Activated CD8-positive, alpha-beta memory T cell treated with anti-CD3 and anti-CD28 coated beads, Interleukin-2, amount 10 ng/mL, durations not matched to agents 7 days and 5 days (primary cell): Measurements from ENCODE around the gene OSBP2. TPM values are rescaled to one million over a fixed set of nuclear protein-coding genes. Genes with fewer than 3 reads are reported as not detected.

Experiments
- ATAC-seq: fragments of 150-1000 bp; cut with Tn5 transposase; one replicate; pipeline ENCODE4 v1.10.0; 2021; ENCODE audit warnings: moderate library complexity
- CTCF ChIA-PET: fragments of 350-600 bp; sonication (Branson Sonifier 250); formaldehyde crosslinking; loops from one replicate; lab custom pipeline; 2021; ENCODE audit warnings: antibody characterized with exemption; lab: Charles Lee
- DNase-seq: peaks from one replicate; pipeline ENCODE4 v3.0.0-alpha.2; 2020
- H3K27ac Mint-ChIP-seq: one replicate; pipeline ENCODE4 v1.8.0; 2021; ENCODE audit warnings: mild to moderate bottlenecking, mixed read lengths
- H3K27me3 Mint-ChIP-seq: one replicate; pipeline ENCODE4 v1.8.0; 2021; ENCODE audit warnings: mixed read lengths
- H3K36me3 Mint-ChIP-seq: one replicate; pipeline ENCODE4 v1.8.0; 2021; ENCODE audit warnings: mild to moderate bottlenecking, mixed read lengths
- H3K4me1 Mint-ChIP-seq: one replicate; pipeline ENCODE4 v1.8.0; 2021; ENCODE audit warnings: mixed read lengths
- H3K4me3 Mint-ChIP-seq: one replicate; pipeline ENCODE4 v1.8.0; 2021; ENCODE audit warnings: mild to moderate bottlenecking, moderate library complexity, mixed read lengths
- H3K9me3 Mint-ChIP-seq: one replicate; pipeline ENCODE4 v1.8.0; 2022; ENCODE audit warnings: low read depth, mixed read lengths
- total RNA-seq, 2 experiments: library from RNA; stranded (reverse); gene quantifications; one replicate each; pipeline ENCODE4 v1.2.3, GENCODE V29; 2021

OSBP2 gene
- total RNA-seq, 2 experiments from 2014 or later, result 1.7 to 4.3 TPM

GRCh38 chr22:30829901-30830550 is 135.4 kb downstream of the OSBP2 start:
- no peak for DNase-seq
- Mint-ChIP-seq H3K36me3 (no peaks in the 10 kb centered on the region), H3K27ac (no peak overlapping the region), H3K9me3 (no peaks in the 10 kb centered on the region), H3K4me3 (no peak overlapping the region), H3K27me3 (peaks cover 15% of the 10 kb centered on the region), H3K4me1 (peaks cover 3% of the 10 kb centered on the region)
- ATAC-seq, result no peak
- CTCF ChIA-PET, result no interaction called here

- peaks cover 3% of the 10 kb centered on the region for H3K4me1 Mint-ChIP-seq
- no peak overlapping the region for H3K4me3 Mint-ChIP-seq
- ATAC-seq (no peak), DNase-seq (no peak)
- CTCF ChIA-PET, result no interaction called here
- H3K27ac Mint-ChIP-seq, result no peak overlapping the region
- H3K36me3 Mint-ChIP-seq, result no peaks in the 10 kb centered on the region
- H3K9me3 Mint-ChIP-seq, result no peaks in the 10 kb centered on the region
- H3K27me3 Mint-ChIP-seq, result peaks cover 13% of the 10 kb centered on the region
These were observed 136.2 kb downstream of the OSBP2 start for GRCh38 chr22:30830907-30831306.

GRCh38 chr22:30832407-30832987 is 137.8 kb downstream of the OSBP2 start:
- no peaks in the 10 kb centered on the region for H3K9me3 Mint-ChIP-seq
- no peak overlapping the region for H3K27ac Mint-ChIP-seq
- H3K27me3 Mint-ChIP-seq, result peaks cover 14% of the 10 kb centered on the region
- H3K4me3 Mint-ChIP-seq, result no peak overlapping the region
- no peaks in the 10 kb centered on the region for H3K4me1 Mint-ChIP-seq
- H3K36me3 Mint-ChIP-seq, result no peaks in the 10 kb centered on the region
- DNase-seq (no peak), ATAC-seq (no peak)
- CTCF ChIA-PET, result no interaction called here

- H3K27ac Mint-ChIP-seq, result no peak overlapping the region
- DNase-seq (no peak), ATAC-seq (no peak)
- no peaks in the 10 kb centered on the region for H3K36me3 Mint-ChIP-seq
- peaks cover 19% of the 10 kb centered on the region for H3K27me3 Mint-ChIP-seq
- H3K4me3 Mint-ChIP-seq, result no peak overlapping the region
- CTCF ChIA-PET, result no interaction called here
- H3K9me3 Mint-ChIP-seq, result no peaks in the 10 kb centered on the region
- no peaks in the 10 kb centered on the region for H3K4me1 Mint-ChIP-seq
These were observed 138.6 kb downstream of the OSBP2 start for GRCh38 chr22:30833322-30833721.

DNA sequence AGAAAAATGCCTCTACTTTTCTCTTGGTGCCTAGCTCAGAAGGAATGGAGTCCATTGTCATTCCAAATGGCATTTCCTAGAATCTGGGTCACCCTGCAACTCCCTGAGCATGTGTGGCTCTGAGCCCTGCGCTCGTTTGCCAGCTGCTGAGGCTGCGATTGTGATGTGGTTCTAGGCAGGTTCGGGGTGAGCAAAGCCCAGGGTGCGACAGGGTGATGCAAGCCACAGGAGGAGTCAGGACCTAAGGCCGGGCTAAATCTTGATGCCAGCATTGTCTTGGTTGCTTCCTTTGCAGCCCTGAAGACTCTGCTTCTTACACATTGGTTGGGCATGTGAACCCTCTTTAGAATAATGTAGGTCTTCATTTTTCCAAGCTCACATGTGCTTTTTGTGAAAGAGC is 142.9 kb downstream of the OSBP2 start:
- H3K4me3 Mint-ChIP-seq, result no peak overlapping the region
- H3K36me3 Mint-ChIP-seq, result no peaks in the 10 kb centered on the region
- CTCF ChIA-PET, result no interaction called here
- H3K9me3 Mint-ChIP-seq, result no peaks in the 10 kb centered on the region
- H3K27ac Mint-ChIP-seq, result no peak overlapping the region
- no peak for DNase-seq
- no peaks in the 10 kb centered on the region for H3K4me1 Mint-ChIP-seq
- no peak for ATAC-seq
- H3K27me3 Mint-ChIP-seq, result peaks cover 19% of the 10 kb centered on the region

- no peaks in the 10 kb centered on the region for H3K36me3 Mint-ChIP-seq
These were observed 143.4 kb downstream of the OSBP2 start for GRCh38 chr22:30838111-30838510.

GRCh38 chr22:30841273-30841672 is 146.6 kb downstream of the OSBP2 start:
- Mint-ChIP-seq H3K36me3 (no peaks in the 10 kb centered on the region), H3K27ac (no peak overlapping the region), H3K9me3 (no peaks in the 10 kb centered on the region), H3K4me3 (no peak overlapping the region), H3K4me1 (no peaks in the 10 kb centered on the region), H3K27me3 (peaks cover 6% of the 10 kb centered on the region)
- ATAC-seq (no peak), DNase-seq (no peak)
- CTCF ChIA-PET, result no interaction called here

More at GRCh38 chr22:30838111-30838510, 143.4 kb downstream of the OSBP2 start:
- peaks cover 19% of the 10 kb centered on the region for H3K27me3 Mint-ChIP-seq
- CTCF ChIA-PET, result no interaction called here
- no peak for ATAC-seq
- no peaks in the 10 kb centered on the region for H3K9me3 Mint-ChIP-seq
- no peak overlapping the region for H3K4me3 Mint-ChIP-seq
- H3K4me1 Mint-ChIP-seq, result no peaks in the 10 kb centered on the region
- no peak overlapping the region for H3K27ac Mint-ChIP-seq
- DNase-seq, result no peak

- Mint-ChIP-seq H3K9me3 (peaks cover 2% of the 10 kb centered on the region), H3K36me3 (peaks cover 3% of the 10 kb centered on the region), H3K27me3 (peaks cover under 1% of the 10 kb centered on the region), H3K4me3 (no peak overlapping the region), H3K27ac (no peak overlapping the region), H3K4me1 (no peaks in the 10 kb centered on the region)
- ATAC-seq (no peak), DNase-seq (no peak)
- CTCF ChIA-PET, result no interaction called here
These were observed 148.6 kb downstream of the OSBP2 start for GRCh38 chr22:30843245-30843644.

GRCh38 chr22:30847583-30847982 is 152.9 kb downstream of the OSBP2 start:
- H3K4me3 Mint-ChIP-seq, result no peak overlapping the region
- no peak overlapping the region for H3K27ac Mint-ChIP-seq
- ATAC-seq (no peak), DNase-seq (no peak)
- H3K27me3 Mint-ChIP-seq, result peaks cover 9% of the 10 kb centered on the region
- CTCF ChIA-PET, result no interaction called here
- peaks cover 3% of the 10 kb centered on the region for H3K36me3 Mint-ChIP-seq
- H3K9me3 Mint-ChIP-seq, result peaks cover 2% of the 10 kb centered on the region
- H3K4me1 Mint-ChIP-seq, result no peaks in the 10 kb centered on the region

- Mint-ChIP-seq H3K36me3 (peaks cover 7% of the 10 kb centered on the region), H3K9me3 (peaks cover 8% of the 10 kb centered on the region), H3K4me3 (no peak overlapping the region), H3K27ac (no peak overlapping the region), H3K27me3 (peaks cover 6% of the 10 kb centered on the region), H3K4me1 (no peaks in the 10 kb centered on the region)
- ATAC-seq (no peak), DNase-seq (no peak)
- CTCF ChIA-PET, result no interaction called here
These were observed 160.6 kb downstream of the OSBP2 start for GRCh38 chr22:30855266-30855665.

DNA sequence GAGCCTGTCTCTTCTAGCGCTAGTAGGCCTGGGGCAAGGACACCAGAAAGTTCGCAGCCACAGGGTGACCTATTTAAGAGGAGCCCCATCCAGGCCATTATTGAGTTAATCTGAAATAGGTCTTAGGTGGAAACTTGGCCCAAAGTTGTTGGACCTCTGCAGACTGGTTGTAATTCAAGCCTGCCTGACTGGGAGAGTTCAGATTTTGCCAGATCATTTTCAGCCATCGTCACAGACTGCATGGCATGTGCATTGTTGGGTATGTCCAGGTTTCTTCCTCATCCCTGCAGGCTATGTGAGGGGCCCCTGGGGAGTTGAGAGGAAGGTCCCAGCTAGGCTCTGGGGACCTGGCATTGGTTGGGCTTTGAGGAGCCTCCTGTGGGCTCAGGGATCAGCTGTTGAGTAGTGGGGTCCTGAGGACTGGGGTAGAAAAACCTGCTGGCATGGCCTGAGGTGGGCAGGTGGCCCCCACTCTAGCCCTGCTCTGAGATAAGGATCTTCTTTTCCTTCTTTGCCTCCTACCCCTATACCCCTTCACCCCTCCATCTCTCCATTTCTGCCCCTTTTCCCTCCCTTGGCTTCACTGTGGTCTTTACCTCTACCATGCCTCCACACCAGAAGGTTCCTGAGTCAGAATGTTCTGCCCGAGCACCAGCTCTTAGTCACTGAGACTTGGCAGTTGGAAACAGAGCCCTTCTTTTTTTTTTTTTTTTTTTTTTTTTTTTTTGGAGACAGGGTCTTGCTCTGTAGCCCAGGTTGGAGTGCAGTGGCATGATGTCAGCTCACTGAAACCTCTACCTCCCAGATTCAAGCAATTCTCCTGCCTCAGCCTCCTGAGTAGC is 161.2 kb downstream of the OSBP2 start:
- CTCF ChIA-PET, result no interaction called here
- H3K36me3 Mint-ChIP-seq, result peaks cover 7% of the 10 kb centered on the region
- H3K27me3 Mint-ChIP-seq, result peaks cover 6% of the 10 kb centered on the region
- H3K4me1 Mint-ChIP-seq, result no peaks in the 10 kb centered on the region
- ATAC-seq (no peak), DNase-seq (peak; percentile 32)
- H3K27ac Mint-ChIP-seq, result no peak overlapping the region
- H3K4me3 Mint-ChIP-seq, result no peak overlapping the region
- H3K9me3 Mint-ChIP-seq, result peaks cover 8% of the 10 kb centered on the region

- peaks cover 8% of the 10 kb centered on the region for H3K9me3 Mint-ChIP-seq
- CTCF ChIA-PET, result no interaction called here
These were observed 162.2 kb downstream of the OSBP2 start for GRCh38 chr22:30856741-30857502.

DNA sequence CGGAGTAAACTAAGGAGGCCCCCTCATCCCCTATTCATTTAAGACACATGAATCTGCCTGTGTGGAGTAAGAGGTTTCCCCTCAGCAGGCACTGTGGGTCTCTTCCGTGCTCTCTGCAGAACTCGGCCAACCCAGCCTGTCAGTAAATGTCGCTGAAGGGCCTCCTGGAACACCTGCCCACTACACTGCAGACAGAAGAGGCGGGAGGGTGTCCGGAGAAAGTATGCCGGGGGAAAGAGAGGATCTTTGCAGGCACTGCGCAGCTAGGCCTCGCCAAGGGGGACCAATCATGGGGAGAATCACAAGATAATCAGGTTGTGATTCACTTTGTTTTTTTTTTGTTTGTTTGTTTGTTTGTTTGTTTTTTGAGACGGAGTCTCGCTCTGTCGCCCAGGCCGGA is 163.1 kb downstream of the OSBP2 start:
- Mint-ChIP-seq H3K36me3 (peaks cover 7% of the 10 kb centered on the region), H3K27ac (no peak overlapping the region), H3K9me3 (peaks cover 8% of the 10 kb centered on the region), H3K27me3 (peaks cover 4% of the 10 kb centered on the region), H3K4me3 (no peak overlapping the region), H3K4me1 (no peaks in the 10 kb centered on the region)
- CTCF ChIA-PET, result no interaction called here
- DNase-seq (peak; percentile 31), ATAC-seq (no peak)

More at GRCh38 chr22:30856741-30857502, 162.2 kb downstream of the OSBP2 start:
- no peak overlapping the region for H3K4me3 Mint-ChIP-seq
- H3K4me1 Mint-ChIP-seq, result no peaks in the 10 kb centered on the region
- no peak for DNase-seq
- ATAC-seq, result no peak
- H3K27ac Mint-ChIP-seq, result no peak overlapping the region
- H3K27me3 Mint-ChIP-seq, result peaks cover 6% of the 10 kb centered on the region
- peaks cover 7% of the 10 kb centered on the region for H3K36me3 Mint-ChIP-seq
